Activated gamma-delta T cell treated with anti-CD3 and anti-CD28 coated beads, Interleukin-2, amount 50 U/mL, for 16 hours (primary cell): Measurements from ENCODE around the gene SWI5.
"Not testable (repeated sequence)": the region's sequence is repeated elsewhere in the genome, so short reads cannot be mapped to it uniquely, and the experiment has no call there.

ENCODE experiments used
- DNase-seq: peaks from one replicate; pipeline ENCODE4 v3.0.0-alpha.2; 2020; ENCODE audit warnings: low read depth

Gene SWI5

DNA sequence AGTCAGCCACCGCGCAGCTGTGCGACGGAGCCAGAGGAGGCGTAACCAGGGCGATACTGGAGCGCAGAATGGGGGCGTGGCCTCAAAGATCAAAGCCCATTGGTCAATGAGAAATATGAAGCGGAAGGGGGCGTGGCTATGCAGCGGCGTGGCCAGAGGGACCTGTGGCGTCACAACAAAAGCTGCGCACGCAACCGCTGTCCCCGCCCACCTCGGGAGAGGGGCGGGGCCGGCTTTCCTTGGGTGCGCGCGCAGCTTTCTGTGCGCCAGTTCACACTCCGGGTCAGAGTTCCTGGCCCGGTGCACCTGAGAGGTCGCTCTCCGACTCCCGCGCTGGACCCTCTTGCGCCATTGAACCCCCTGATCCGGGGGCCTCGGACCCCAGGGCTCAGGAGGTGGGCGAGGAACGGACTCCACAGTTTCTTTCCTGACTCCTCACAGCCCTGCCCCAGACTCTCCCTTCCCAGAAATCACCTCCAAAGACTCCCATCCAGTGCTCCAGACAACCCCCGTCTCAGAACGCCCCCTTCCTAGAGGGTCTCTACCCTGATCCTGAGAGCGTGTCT is at the start of gene SWI5:
SWI5 (plus strand) TSS at position 269 of the 566 bp plus-strand sequence.
- peak; percentile 100 for DNase-seq

DNA sequence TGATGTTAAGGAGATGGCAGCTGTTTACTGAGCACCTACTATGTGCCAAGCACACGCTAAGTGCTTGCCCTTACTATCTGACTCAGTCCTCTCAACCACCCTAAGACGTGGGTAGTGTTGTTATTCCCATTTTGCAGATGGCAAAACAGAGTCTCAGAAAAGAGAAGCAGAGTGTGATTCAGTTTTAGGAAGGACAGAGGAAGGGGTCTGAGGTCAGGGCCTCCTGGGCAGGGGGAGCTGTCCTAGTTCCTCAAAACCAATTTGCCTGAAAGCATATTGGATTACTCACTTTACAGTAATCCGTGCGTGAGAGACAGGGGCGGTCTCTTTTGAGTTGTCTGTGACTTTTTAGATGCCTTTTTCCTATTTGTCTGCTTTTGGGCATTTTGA is 49.7 kb upstream of the SWI5 start:
- no peak for DNase-seq

DNA sequence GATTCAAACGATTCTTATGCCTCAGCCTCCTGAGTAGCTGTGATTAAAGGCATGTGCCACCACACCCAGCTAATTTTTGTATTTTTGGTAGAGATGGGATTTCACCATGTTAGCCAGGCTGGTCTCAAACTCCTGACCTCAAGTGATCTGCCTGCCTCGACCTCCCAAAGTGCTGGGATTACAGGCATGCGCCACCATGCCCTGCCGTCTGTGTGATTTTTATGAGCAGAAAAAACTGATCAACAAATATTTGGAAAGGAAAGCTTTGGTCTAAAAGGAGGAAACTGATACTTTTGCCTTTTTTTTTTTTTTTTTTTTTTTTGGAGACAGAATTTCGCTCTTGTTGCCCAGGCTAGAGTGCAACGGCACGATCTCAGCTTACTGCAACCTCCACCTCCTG is 45.2 kb upstream of the SWI5 start:
- DNase-seq, result not testable (repeated sequence)

DNA sequence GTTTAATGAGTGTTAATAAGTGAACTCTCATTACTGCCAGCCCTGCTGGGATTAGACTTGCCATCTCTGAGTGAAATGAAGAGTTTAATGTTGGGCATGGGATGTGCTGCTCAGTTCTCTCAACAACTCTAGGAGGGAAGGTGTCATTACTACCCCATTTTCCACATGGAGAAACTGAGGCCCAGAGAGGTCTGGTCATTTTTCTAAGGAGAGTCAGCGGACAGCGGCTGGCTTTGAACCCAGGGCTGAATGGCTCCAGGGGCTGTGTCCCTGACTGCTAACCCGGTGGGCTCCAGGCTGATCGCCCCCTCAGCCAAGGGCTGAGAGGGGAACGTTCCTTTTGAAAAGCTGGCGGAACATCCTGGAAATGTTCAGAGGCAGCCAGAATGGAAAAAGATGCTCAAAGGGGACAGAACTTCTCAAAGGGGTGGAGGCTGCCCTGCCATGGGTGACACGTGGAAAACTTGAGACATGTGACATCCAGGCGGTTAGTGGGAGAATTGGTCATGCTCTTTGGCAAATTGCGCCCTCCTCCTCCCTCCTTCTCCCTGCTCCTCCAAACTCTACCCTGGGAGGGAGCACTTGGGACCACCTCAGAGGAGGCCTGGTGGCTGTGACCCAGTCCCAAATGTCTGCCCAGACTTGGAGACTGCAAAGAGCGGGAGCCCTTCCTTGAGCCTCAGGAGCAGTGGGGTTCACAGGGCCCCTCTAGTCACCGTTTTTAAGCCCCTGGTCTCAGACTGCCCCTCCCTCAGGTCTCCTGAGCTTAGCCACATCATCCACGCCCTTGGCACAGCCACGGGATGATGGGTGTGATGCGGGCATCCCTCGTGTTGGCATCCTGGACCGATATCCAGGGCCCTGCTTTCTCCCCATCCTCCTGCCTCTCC is 44.2 kb upstream of the SWI5 start:
- DNase-seq, result no peak

DNA sequence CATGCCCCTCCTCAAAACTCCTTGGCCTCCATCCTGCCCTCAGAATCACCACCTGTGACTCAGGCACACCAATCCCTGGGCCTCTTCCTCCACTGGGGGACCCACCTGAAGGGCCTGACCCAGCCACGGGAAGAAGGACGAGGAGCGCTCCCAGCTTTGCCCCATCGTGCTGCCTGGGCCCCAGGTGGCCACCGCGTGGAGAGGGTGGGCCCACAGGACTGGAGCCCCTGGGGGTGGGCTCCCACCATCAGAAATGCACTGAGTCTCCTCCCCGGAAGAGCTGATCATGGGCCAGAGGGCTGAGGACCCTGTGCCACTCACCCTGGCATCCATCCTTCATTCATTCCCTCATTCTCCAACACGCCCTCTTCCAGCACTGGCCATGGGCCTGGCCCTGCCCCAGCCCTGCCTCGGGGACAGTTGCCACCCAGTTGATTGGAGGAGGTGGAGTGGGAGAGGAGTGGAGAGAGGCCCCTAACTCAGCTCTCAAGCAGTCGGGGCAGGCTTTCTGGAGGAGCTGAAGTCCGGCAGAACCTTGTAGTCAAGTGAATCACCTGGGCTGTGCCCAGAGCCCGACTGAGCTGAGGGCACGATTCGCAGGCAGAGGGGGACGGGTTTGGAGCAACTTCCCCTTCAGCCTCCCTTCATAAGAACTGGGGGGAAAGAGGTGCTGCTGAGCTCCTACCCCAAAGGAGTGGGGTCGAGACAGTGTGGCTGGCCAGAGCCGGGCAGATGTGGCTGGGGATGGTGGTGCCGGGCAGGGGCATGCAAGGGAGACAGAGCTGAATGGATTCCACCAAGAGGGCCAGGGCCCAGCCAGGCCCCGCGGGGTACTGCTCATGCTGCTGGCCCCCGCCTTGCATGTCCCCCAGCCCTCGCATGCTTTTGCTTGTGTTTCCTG is 43.3 kb upstream of the SWI5 start:
- no peak for DNase-seq

DNA sequence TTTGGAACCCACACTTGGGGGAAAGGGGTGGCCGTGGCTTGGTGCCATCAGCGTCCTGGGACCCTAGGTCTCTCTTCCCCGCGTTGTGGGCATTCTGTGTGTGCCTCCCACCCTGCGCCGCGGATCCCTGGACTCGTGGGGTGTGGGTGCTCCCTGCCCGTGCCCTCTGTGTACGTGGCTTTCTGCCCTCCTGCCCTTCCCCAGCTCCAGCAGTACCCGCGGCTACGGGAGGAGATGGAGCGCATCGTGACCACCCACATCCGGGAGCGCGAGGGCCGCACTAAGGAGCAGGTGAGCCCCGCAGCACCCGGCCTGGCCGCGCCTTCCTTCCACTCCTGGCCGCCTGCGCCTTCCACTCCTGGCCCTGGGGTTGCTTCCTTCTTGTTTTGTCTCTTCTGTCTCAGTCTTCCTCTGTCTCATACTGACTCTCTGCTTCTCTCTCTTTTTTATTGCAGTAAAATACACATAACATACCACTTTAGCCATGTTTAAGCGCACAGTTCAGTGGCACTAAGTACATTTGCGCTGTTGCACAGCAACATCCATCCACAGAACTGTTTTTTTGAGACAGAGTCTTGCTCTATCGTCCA is 42.2 kb upstream of the SWI5 start:
- no peak for DNase-seq

DNA sequence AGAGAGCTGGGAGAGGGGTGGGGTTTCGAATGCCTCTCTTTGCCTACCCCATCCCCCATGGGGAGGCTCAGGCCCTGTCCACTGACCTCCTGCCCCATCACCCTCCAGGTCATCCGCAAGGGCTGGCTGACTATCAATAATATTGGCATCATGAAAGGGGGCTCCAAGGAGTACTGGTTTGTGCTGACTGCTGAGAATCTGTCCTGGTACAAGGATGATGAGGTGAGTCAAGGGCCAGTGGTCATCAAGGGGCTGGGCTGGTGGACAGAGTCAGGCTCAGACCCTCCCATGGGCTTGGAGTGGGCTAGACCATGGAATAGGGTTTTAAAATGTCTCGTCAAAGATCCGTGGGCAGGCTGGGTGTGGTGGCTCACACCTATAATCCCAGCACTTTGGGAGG is 34.0 kb upstream of the SWI5 start:
- no peak for DNase-seq

DNA sequence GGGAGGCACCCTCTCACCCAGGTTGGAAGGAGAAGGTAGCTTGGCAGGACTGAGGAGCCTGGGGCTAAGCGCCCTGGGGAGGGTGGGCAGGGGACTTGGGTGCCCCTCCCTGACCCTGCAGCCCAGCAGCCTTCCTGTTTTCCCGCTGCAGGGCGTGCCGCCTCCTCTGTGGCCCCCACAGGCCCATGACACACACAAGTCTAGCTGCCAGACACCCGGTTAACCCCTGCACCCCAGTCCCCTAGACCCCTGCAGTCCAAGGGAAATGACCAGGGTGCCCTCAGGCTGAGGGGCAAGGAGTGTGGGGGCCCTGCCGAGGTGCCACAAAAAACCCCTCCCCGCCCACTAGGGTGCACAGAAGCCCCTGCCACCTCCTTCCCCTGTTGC is 33.3 kb upstream of the SWI5 start:
- DNase-seq, result no peak

DNA sequence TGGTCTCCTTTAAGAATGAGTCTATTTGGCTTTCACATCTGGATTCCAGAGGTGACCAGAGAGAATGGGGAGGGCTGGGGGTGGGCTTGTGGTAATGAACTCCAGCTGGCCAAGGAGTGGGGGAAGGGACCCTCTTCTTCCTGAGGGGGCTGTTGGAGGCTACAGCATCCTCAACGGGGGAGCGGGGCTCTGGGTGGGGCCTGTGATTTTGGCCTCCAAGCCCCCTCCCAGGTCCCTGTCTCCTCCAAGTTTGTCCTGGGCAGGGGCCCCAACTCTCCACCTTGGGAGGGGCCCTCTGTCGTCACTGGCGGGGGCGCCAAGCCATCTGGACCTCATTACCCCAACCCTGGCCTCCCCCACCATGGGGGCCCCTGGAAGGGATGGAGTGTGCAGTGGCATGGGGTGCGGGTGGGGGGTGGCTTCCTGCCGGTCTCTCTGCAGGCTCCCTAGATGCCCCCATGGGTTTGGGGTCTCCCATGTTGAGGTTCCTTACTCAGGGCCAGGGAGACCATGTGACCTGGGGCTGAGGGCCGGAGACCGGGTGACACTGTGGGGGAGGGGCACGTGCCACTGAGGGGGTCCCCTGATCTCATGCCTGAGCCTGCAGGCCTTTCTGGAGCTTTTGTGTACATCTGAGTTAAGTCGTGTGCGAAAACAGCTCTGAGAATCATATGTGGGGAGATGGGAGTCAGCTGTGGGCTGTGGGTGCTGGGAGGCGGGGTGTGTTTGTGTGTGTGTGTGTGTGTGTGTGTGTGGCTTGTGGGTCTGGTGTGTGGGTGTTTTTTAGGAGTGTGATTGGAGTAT is 32.7 kb upstream of the SWI5 start:
- no peak for DNase-seq

DNA sequence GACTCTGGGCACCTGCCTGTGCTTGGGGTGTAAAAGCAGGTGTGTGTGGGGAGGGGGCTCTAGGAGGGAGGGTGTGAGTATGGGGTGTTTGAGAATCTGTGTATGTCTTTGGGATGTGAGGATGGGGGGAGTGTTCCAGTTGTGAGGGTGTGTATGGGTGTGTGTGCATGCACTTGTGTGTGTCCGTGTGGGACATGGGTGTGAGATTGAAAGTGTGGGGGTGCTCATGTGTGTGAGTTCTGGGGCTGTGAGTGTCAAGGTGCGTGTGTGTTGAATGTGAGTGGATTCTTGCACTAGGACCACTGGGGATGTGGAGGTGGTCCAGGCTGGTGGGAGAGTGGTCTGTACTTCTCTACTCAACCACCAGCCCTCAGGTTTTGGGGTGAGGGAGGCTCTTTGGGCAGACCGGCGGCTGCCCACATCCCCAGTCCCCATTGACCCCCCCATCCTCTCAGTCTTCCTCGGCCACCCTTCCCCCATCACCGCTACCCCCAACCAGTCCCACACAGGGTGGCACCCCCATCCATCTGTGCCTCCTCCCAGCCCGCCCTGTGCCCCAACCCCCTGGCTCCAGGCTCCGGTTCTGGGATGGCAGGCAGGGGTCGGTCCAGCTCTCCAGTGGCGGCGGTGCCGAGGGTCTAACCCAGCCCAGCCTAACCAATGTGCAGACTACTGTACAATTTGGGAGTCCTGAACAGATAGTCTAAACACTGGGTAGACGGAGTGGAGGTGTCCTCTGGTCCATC is 31.8 kb upstream of the SWI5 start:
- DNase-seq, result no peak

DNA sequence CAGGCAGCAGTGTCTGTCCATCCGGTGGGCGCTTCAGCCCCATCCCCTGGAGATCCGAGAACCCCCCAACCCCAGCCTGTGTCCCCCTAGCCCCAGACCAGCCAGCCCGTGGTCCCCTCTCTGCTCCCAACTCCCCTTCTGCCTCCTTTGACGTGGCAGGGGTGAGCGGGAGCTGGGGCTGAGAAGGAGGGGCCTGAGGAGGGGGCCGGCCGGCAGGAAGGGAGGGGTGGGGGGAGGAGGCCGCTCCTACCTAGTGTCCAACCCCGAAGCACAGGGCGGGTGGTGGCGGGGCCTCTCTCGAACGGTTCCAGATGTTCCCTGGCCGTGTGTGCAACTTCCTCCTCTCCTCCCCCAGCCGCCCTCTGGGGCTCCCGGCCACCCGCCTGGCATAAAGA is 31.2 kb upstream of the SWI5 start:
- DNase-seq, result no peak

DNA sequence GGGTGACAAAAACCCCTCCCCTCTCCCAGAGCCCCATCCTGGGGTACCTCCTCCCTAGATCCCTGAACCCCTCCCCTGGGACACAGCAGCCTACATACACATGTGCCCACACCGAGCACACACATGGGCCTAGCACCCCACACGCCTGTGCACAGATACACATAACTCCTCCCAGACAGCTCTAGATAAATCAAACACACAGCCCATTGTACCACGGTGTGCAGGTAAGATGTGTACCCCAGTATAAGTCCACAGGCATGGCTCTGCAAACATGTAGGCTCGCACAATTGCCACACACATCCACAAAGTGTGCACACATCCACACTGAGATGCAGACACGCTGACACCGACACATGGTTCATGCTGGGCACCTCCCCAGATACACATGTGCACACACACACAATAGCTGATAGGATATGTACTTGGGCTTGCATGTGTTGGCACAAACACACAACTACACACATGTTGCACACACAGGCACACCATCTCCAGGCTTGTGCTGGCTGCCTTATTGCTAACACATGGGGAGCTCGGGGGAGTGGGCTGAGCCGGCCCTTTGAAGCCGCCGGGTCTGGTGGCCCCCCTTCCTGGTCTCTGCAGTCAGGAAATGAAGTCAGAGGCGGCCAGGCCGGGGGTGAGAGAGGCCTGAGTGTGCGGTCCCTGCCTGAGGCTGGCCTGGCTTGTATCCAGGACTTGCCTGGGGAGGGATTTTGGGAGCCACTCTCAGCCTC is 30.5 kb upstream of the SWI5 start:
- no peak for DNase-seq

DNA sequence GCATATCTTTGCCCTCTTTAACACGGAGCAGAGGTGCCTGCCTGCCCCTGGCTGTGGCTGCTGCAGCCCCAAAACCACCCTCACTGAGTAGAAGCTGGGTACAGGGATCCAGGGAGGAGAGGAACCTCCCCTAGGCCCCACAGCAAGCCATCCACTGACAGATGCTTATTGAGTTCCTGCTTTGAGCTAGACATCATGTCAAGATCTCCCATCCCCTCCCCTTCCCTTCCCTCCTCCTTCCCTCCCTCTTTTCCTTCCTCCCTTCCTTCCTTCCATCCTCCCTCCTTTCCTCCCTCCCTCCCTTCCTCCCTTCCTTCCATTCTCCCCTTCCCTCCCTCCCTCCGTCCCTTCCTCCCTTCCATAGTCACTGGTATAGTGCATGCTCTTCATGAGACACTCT is 29.6 kb upstream of the SWI5 start:
- no peak for DNase-seq

DNA sequence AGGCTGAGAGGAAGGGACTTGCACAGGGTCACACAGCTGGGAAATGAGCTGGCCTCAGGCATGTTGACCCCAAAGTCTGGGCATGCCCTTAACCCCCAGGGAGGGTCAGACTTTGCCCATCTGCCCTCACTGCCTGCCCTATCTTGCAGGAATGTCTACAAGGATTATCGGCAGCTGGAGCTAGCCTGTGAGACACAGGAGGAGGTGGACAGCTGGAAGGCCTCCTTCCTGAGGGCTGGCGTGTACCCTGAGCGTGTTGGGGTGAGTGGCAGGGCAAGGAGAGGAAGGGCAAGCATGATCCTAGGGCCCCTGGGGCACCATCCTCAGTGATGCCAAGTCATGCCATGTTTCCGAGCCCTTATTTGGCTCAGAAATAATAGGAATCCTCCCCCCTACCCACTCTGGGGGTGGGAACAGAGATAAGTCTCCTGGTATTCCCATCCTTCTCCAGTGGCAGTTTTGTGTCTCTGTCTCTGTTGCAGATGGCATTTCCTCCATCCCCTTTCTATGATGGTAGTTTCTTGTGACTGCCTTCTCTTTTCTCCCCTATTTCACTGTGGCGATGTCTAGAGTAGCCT is 28.8 kb upstream of the SWI5 start:
- no peak for DNase-seq

DNA sequence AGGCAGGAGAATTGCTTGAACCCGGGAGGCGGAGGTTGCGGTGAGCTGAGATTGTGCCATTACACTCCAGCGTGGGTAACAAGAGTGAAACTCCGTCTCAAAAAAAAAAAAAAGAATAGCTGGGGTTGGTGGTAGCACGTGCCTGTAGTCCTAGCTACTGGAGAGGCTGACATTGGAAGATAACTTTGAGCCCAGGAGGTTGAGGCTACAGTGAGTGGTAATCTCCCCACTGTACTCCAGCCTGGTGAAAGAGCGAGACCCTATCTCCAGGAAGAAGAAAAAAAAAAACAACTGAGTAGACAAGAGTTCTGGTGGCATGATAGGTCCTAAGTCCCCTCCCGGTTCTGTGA is 26.5 kb upstream of the SWI5 start:
- no peak for DNase-seq

DNA sequence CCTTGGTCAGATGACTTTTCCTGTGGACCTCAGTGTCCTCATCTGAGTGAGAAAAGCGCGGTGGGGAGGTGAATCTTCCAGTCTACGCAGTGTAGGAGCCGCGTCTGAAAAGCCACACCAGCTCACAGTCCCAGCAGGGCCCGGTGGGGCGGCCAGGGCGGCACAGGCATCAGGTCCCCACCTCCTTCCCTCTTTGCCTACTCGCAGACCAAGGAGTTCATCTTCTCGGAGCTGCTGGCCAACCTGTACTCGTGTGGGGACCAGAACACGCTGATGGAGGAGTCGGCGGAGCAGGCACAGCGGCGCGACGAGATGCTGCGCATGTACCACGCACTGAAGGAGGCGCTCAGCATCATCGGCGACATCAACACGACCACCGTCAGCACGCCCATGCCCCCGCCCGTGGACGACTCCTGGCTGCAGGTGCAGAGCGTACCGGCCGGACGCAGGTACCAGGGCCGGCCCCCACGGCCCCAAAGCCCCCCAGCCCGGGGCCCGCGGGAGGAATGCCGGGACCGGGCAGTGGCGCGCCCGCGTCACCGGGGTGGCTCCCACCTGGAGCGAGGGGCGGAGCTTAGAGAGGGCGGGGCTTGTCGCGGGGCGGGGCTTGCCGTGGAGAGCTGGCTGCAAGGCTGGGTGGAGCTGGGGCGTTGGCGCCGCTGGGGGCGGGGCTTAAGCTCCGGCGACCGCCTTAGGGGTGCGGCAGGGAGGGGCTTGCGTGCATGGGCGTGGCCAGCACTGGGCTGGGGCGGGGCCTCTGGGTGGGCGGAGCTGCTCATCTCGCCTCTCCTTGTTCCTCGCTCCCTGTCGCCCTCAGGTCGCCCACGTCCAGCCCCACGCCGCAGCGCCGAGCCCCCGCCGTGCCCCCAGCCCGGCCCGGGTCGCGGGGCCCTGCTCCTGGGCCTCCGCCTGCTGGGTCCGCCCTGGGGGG is 25.9 kb upstream of the SWI5 start:
- DNase-seq, result peak; percentile 95

DNA sequence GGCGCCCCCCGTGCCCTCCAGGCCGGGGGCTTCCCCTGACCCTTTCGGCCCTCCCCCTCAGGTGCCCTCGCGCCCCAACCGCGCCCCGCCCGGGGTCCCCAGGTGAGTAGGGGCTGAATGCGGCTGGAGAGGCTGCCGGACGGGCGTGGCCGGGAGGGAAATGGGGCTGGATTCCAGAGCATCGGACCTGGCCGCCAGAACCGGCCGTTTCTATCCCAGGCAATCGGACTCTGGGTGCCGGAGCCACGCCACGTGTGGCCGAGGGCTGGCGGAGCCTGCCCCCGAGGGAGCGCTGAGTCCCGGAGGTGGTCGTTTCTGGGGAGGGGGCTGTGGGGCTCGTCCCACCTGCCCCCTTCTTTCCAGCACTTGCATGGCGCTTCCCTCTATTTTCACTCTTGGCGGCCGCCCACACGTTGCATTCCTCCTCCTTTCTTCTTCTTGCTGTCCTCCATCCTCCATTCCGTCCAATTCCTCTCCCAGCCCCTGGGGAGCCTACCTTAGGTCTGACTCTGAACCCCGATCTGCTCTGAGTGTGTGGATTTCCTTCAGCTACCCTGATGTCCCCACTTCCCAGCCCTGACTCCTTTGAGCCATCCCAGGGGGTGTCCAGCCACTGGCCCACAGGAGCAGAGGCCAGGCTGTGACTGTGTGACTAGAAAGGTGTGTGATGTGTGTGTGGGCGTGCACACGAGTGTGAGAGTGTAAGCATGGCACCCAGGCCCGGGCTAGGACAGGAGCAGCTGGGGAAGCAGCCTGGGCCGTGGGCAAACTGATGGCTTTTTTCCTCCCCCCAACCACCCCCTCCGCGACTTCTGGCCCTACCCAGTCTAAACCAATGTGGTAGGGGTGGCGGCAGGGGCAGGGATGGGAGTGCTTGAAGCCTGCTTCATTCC is 25.0 kb upstream of the SWI5 start:
- DNase-seq, result no peak

DNA sequence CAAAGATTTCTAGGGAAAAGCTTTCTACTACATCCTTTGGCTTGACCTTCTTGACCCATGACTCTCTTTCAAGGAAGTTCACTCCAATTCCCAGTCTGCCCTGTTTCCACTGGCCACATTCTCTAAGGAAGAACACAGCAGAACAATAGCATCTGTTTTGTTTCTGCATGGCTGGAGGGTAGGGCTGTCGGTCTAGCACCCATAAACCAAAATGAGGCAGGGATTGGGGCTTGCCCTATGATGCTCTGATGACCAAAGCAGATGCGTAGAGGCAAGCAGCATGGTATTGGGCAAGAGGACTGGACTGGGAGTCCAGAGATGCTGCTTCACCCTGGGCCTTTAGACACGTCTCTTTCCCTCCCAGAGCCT is 24.4 kb upstream of the SWI5 start:
- no peak for DNase-seq
